ENCODE data around the gene C12orf43. TPM values are rescaled to one million over a fixed set of nuclear protein-coding genes. Genes with fewer than 3 reads are reported as not detected.
"Not testable (repeated sequence)": the region's sequence is repeated elsewhere in the genome, so short reads cannot be mapped to it uniquely, and the experiment has no call there.

C12orf43 gene
- total RNA-seq: 7.6 TPM
- long read RNA-seq, full-length matches to known transcripts: 7 of 15 reads
- long read RNA-seq, partial matches to known transcripts: 0 of 15 reads
- long read RNA-seq, other reads (novel, unspliced or antisense): 8 of 15 reads

DNA sequence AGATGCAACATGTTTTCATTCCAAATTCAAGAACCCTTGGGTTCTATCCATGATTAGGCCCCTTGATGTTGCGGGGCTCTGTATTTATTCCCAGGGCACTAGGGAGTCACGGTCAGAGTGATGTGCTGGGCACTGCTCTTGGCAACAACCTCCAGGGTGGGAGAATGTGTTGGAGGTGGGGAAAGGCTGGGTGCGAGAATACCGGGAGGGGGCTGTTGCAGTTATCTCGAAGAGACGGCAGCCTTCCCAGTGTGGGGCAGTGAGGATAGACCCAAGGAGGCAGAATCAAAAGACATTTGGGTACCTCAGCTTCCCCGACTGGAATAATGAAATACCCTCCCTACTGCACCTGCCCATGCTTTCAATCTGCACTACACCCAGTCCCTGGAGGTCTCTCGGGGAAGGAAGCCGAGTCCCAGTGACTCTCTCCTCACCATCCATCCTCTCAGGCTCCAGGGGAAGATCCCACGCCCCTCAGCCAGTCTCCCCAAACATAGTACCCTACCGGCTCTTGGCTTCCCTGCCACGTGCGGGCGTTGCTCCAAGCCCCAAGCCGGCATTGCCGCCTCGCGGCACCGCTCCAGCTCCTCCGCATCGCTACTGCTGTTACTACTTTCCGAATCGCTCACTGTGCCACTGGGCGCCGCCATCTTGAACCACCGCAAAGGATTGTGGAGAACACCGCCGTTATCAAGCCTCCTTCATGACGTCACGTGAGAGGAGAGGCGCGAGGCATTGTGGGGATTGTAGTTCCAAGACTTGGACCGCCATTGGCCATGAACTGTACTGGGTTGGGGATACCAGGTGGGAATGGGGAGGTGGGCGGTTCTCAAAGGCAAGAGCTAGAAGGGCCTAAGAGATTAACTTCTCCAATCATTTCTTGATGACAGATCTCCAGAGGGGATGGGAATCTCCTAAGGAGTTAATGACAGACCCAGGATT, at the start of gene C12orf43:
Gene C12orf43, minus strand, starts transcription at position 663 of the 942 bp plus-strand sequence. Its CDS starts 13 bp downstream, at position 650.
- Histone ChIP-seq H3K36me3 (peaks cover 14% of the 10 kb centered on the region), H3K4me1 (peaks cover 11% of the 10 kb centered on the region), H3K4me3 (peak within 1 kb of the TSS; percentile 95), H3K27me3 (ENCODE audit: low read depth) (no peaks in the 10 kb centered on the region), H3K9me3 (replicated peaks) (no peaks in the 10 kb centered on the region), H3K27ac (replicated peaks) (peak within 1 kb of the TSS; percentile 83)
- intact Hi-C loops (cut with micrococcal nuclease): no loop called here
- no peak for TF ChIP-seq CTCF (IDR thresholded peaks at IDR 0.05; ENCODE audit: borderline replicate concordance)
- peak; percentile 89 for DNase-seq

DNA sequence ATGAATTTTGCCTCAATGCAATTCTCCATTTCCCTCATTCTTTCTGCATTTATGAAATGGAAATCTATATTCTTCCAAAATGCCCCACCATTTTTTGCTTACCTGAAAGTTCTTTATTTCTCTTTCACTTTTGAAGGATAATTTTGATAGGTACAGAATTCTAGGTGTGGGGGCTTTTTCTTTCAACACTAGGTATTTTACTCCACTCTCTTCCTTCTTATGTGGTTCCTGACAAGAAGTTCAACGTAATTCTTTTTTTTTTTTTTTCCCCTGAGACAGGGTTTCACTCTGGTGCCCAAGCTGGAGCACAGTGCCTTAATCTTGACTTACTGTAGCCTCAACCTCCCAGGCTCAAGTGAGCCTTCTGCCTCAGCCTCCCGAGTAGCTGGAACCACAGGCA, 49.1 kb upstream of the C12orf43 start:
- Histone ChIP-seq H3K27ac (replicated peaks) (no peak overlapping the region), H3K27me3 (ENCODE audit: low read depth) (peaks cover 19% of the 10 kb centered on the region), H3K4me1 (peaks cover 2% of the 10 kb centered on the region), H3K36me3 (no peaks in the 10 kb centered on the region), H3K4me3 (no peak overlapping the region), H3K9me3 (replicated peaks) (no peaks in the 10 kb centered on the region)
- no peak for DNase-seq
- intact Hi-C loops (cut with micrococcal nuclease): no loop called here
- TF ChIP-seq CTCF (IDR thresholded peaks at IDR 0.05; ENCODE audit: borderline replicate concordance): no peak

DNA sequence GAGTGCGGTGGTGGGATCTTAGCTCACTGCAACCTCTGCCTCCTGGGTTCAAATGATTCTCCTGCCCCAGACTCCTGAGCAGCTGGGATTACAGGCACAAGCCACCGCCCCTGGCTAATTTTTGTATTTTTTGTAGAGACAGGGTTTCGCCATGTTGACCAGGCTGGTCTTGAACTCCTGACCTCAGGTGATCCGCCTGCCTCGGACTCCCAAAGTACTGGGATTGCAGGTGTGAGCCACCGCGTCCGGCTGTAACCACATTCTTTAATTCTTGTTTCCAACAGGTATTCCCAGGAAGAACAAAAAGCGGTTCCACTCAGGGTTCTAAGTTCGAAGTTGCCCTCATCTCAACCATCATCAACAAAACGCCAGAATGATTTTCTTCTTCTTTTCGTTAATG, 48.3 kb upstream of the C12orf43 start:
- peaks cover 13% of the 10 kb centered on the region for H3K27me3 ChIP-seq (ENCODE audit: low read depth)
- H3K4me3 ChIP-seq; intact Hi-C loops (cut with micrococcal nuclease); H3K9me3 ChIP-seq (replicated peaks); H3K36me3 ChIP-seq; H3K27ac ChIP-seq (replicated peaks); H3K4me1 ChIP-seq; DNase-seq: not testable (repeated sequence)

- no peak for DNase-seq
- Histone ChIP-seq H3K4me3 (no peak overlapping the region), H3K27me3 (ENCODE audit: low read depth) (peaks cover 10% of the 10 kb centered on the region), H3K27ac (replicated peaks) (no peak overlapping the region), H3K9me3 (replicated peaks) (no peaks in the 10 kb centered on the region), H3K4me1 (peaks cover 5% of the 10 kb centered on the region), H3K36me3 (no peaks in the 10 kb centered on the region)
- intact Hi-C loops (cut with micrococcal nuclease): no loop called here
- TF ChIP-seq CTCF (IDR thresholded peaks at IDR 0.05; ENCODE audit: borderline replicate concordance): no peak
Measured at GRCh38 chr12:121064116-121064515, 47.8 kb upstream of the C12orf43 start.

GRCh38 chr12:121062391-121063045, 46.2 kb upstream of the C12orf43 start:
- intact Hi-C loops (cut with micrococcal nuclease): no loop called here
- Histone ChIP-seq H3K9me3 (replicated peaks) (no peaks in the 10 kb centered on the region), H3K27me3 (ENCODE audit: low read depth) (peaks cover 8% of the 10 kb centered on the region), H3K4me3 (no peak overlapping the region), H3K4me1 (peaks cover 5% of the 10 kb centered on the region), H3K36me3 (no peaks in the 10 kb centered on the region), H3K27ac (replicated peaks) (no peak overlapping the region)
- no peak for TF ChIP-seq CTCF (IDR thresholded peaks at IDR 0.05; ENCODE audit: borderline replicate concordance)
- no peak for DNase-seq

Measured in left ventricle myocardium inferior (tissue), 1 donor.